Prostate gland (tissue), 2 donors: ENCODE data around the gene ITGA1. TPM values are rescaled to one million over a fixed set of nuclear protein-coding genes. Genes with fewer than 3 reads are reported as not detected.

Source experiments
- DNase-seq: peaks from one replicate; pipeline ENCODE4 v3.0.0-alpha.2; 2019; ENCODE audit warnings: low spot score
- H3K27ac ChIP-seq, 2 donors: fragments of 200-600 bp; sonication (generic); 2 replicates each; pipeline ENCODE4 v1.5.1; 2017 to 2019
- H3K27me3 ChIP-seq: fragments of 200-600 bp; sonication (generic); replicated peaks from 2 replicates; pipeline ENCODE4 v1.5.1; 2019; ENCODE audit not compliant: insufficient read depth
- H3K36me3 ChIP-seq, 2 donors: fragments of 200-600 bp; sonication (generic); 1 replicate in 1 of 2; 2 replicates in 1 of 2; pipeline versions ENCODE4 v1.5.1 to v1.8.1; 2017 to 2019
- H3K4me1 ChIP-seq: fragments of 200-600 bp; sonication (generic); replicated peaks from 2 replicates; pipeline ENCODE4 v1.5.1; 2019
- H3K4me3 ChIP-seq, 2 donors: fragments of 200-600 bp; sonication (generic); 2 replicates each; pipeline ENCODE4 v1.5.1; 2017 to 2019
- H3K9me3 ChIP-seq: fragments of 200-600 bp; sonication (generic); 2 replicates; pipeline ENCODE4 v1.5.1; 2017
- CTCF ChIP-seq, 4 experiments: fragments of 200-600 bp in 2 of 4; fragments of 450-650 bp in 2 of 4; sonication (generic) in 2 of 4; IDR thresholded peaks; 1 replicate in 3 of 4; 2 replicates in 1 of 4; pipeline ENCODE4 v1.5.1; 2016 to 2019; ENCODE audit warnings: antibody characterized with exemption in 4 of 4, mild to moderate bottlenecking in 2 of 4, moderate library complexity in 2 of 4
- POLR2A ChIP-seq: fragments of 450-650 bp; IDR thresholded peaks from one replicate; pipeline ENCODE4 v1.6.1; 2016; ENCODE audit warnings: antibody characterized with exemption, mild to moderate bottlenecking
- POLR2AphosphoS5 ChIP-seq: sonication (generic); formaldehyde crosslinking; IDR thresholded peaks from one replicate; pipeline ENCODE4 v1.6.1; 2017; ENCODE audit warnings: antibody characterized with exemption
- WGBS: methylation state at CpG from one replicate; pipeline ENCODE4 v1.1.5; 2018; 5-methylcytosine and 5-hydroxymethylcytosine counted together
- intact Hi-C: fragments of 100-400 bp; cut with DNase I; formaldehyde crosslinking; loops from one replicate; pipeline ENCODE4 v1.14.2; 2022
- total RNA-seq, 2 donors: library from RNA; depleted of rRNA; stranded (reverse); fragments of >200 nt; gene quantifications; one replicate each; pipeline ENCODE4 v1.1.0, GENCODE V29; 2016

ITGA1 gene
- total RNA-seq, 2 donors from 2014 or later: 43.7 to 78.3 TPM

- Histone ChIP-seq H3K27ac (peak overlapping the region in 1 of 2 donors; percentile 48), H3K27me3 (no peaks in the 10 kb centered on the region), H3K4me3 (no peak overlapping the region), H3K4me1 (no peaks in the 10 kb centered on the region), H3K9me3 (no peaks in the 10 kb centered on the region), H3K36me3 (no peaks in the 10 kb centered on the region)
- intact Hi-C loops: no loop called here
- WGBS: 68% methylated on average over 7 of the region's 7 CpGs
- TF ChIP-seq CTCF (IDR thresholded peaks at IDR 0.05) (no peak), POLR2AphosphoS5 (no peak), POLR2A (no peak)
- DNase-seq: no peak
Measured at GRCh38 chr5:52837068-52837467, 49.4 kb downstream of the ITGA1 start.

GRCh38 chr5:52837591-52838001, 49.9 kb downstream of the ITGA1 start:
- H3K36me3 ChIP-seq: no peaks in the 10 kb centered on the region
- H3K27ac ChIP-seq: peak overlapping the region; percentile 3 to 48
- H3K4me3 ChIP-seq: no peak overlapping the region
- intact Hi-C loops: no loop called here
- whole genome bisulfite sequencing: 72% methylated on average over 2 of the region's 2 CpGs
- no peaks in the 10 kb centered on the region for H3K4me1 ChIP-seq
- TF ChIP-seq POLR2AphosphoS5 (no peak), POLR2A (no peak), CTCF (IDR thresholded peaks at IDR 0.05) (no peak)
- H3K9me3 ChIP-seq: no peaks in the 10 kb centered on the region
- H3K27me3 ChIP-seq: no peaks in the 10 kb centered on the region
- no peak for DNase-seq

GRCh38 chr5:52838326-52839015, 50.8 kb downstream of the ITGA1 start:
- Histone ChIP-seq H3K36me3 (no peaks in the 10 kb centered on the region), H3K4me1 (no peaks in the 10 kb centered on the region), H3K9me3 (no peaks in the 10 kb centered on the region), H3K27me3 (no peaks in the 10 kb centered on the region), H3K4me3 (no peak overlapping the region), H3K27ac (peak overlapping the region in 1 of 2 donors; percentile 3)
- DNase-seq: no peak
- intact Hi-C loops: no loop called here
- 81% methylated on average over 7 of the region's 7 CpGs for WGBS
- no peak for TF ChIP-seq POLR2A
- no peak for TF ChIP-seq CTCF (IDR thresholded peaks at IDR 0.05)
- TF ChIP-seq POLR2AphosphoS5: no peak

GRCh38 chr5:52839285-52839684, 51.6 kb downstream of the ITGA1 start:
- no peaks in the 10 kb centered on the region for H3K36me3 ChIP-seq
- H3K4me3 ChIP-seq: no peak overlapping the region
- H3K27me3 ChIP-seq: no peaks in the 10 kb centered on the region
- intact Hi-C loops: no loop called here
- peak overlapping the region in 1 of 2 donors; percentile 46 for H3K27ac ChIP-seq
- no peaks in the 10 kb centered on the region for H3K4me1 ChIP-seq
- 91% methylated on average over 1 of the region's 1 CpG for WGBS
- TF ChIP-seq POLR2AphosphoS5: no peak
- no peak for TF ChIP-seq POLR2A
- TF ChIP-seq CTCF (IDR thresholded peaks at IDR 0.05): no peak
- no peaks in the 10 kb centered on the region for H3K9me3 ChIP-seq
- DNase-seq: no peak
